ENCODE results near the gene SLC6A11.
A peak's percentile ranks its signal among the peaks of the same experiment; 100 is the strongest.

SLC6A11 gene

DNA sequence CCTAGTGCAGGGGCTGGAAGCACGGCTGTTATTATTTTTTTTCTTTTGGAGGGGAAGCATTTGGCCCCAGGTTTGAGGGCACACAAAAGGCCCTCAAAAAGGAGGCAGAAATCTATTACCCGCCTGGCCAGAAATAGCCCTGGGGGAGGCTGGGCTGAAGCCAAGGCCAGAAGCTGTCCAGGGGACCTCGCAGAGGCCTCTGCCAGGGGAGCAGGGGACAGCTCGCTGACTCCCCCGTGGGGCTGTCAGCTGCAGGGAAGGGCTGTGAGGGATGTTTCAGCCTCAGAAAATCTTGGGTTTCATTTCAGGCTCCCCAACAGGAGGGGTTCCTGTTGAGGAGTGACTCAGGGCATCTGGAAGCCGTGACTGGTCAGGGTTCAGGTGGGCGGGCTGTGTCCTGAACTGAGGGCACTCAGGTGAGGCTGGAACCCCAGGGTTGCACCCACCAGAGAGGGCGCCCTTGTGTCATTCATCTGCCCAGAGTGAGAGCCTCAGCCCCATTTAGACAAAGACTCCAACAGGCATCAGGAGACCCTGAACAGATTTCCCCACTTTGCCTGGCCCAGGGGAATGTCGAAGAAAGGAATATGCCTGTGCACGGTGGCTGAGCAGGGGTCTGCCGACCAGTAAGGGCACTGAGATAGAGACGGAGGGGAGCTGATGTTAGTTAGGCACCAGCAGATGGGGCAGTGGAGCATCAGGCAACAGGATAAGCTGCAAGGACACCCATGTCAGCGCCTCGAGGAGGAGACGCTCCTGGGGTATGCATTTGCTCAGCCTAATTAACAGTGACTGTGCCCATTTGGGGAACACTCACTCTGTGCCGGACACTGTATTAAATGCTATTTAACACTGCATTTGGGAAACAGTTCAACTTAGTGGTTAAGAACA lies 43.5 kb upstream of the SLC6A11 start:
- DNase-seq (ENCODE audit: low read depth, low spot score), result no peak
- TF ChIP-seq, protein P1, sequence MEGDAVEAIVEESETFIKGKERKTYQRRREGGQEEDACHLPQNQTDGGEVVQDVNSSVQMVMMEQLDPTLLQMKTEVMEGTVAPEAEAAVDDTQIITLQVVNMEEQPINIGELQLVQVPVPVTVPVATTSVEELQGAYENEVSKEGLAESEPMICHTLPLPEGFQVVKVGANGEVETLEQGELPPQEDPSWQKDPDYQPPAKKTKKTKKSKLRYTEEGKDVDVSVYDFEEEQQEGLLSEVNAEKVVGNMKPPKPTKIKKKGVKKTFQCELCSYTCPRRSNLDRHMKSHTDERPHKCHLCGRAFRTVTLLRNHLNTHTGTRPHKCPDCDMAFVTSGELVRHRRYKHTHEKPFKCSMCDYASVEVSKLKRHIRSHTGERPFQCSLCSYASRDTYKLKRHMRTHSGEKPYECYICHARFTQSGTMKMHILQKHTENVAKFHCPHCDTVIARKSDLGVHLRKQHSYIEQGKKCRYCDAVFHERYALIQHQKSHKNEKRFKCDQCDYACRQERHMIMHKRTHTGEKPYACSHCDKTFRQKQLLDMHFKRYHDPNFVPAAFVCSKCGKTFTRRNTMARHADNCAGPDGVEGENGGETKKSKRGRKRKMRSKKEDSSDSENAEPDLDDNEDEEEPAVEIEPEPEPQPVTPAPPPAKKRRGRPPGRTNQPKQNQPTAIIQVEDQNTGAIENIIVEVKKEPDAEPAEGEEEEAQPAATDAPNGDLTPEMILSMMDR (IDR thresholded peaks at IDR 0.05; ENCODE audit: low read depth, low read length), result peak; percentile 17
- in situ Hi-C loops (cut with HindIII; ENCODE audit: low sequenced_read_pairs), result no loop called here
- H3K4me3 ChIP-seq (ENCODE audit: low read depth, low read length), result no peak overlapping the region

DNA sequence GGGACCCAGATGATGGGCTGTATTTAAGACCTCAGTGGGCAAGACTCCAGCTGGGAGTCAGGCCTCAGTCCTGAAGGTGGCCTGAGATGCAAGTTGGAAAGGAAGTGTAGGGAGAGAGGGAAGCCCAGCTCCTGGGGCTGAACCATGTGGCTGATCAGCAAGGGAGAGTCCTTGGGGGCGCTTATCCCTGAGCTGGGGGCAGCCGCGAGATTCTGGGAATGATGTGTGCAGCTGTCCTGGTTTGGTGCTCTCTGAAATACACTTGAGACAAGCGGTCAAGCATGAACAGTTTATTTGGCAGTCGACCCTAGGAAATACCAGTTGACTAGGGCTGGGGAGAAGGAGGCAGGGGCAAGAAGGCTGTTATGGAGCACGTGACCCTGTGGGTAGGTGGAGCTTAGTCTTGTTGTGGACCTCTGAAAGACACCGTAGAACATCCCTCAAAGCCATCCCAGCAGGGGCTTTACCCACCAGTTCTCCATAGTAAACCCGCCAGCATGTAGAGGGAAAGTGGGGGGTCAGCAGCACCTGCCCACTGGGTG lies 41.8 kb upstream of the SLC6A11 start:
- no peak for DNase-seq (ENCODE audit: low read depth, low spot score)
- no peak overlapping the region for H3K4me3 ChIP-seq (ENCODE audit: low read depth, low read length)
- in situ Hi-C loops (cut with HindIII; ENCODE audit: low sequenced_read_pairs), result no loop called here
- TF ChIP-seq, protein P1 (IDR thresholded peaks at IDR 0.05; ENCODE audit: low read depth, low read length), result no peak

DNA sequence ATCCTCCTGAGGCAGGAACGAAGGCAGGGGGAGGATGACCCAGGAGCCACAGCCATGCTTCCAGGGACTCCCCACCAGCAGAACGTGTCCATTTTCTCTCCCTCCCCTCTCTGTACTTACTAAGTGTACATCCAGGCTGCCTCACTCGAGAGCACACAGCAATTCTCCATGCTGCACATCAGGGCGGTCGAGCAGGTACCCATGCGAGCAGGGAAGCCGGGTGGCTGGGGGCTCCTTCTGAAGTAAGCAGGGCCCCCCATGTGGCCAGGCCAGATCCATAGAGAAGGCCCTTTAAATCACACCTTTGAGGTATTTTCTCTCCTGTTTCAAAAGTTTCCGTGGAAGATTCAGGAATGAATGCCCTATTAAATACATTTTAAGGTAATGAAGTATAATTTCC lies 41.2 kb upstream of the SLC6A11 start:
- TF ChIP-seq, protein P1 (IDR thresholded peaks at IDR 0.05; ENCODE audit: low read depth, low read length), result no peak
- in situ Hi-C loops (cut with HindIII; ENCODE audit: low sequenced_read_pairs), result no loop called here
- no peak for DNase-seq (ENCODE audit: low read depth, low spot score)
- no peak overlapping the region for H3K4me3 ChIP-seq (ENCODE audit: low read depth, low read length)

DNA sequence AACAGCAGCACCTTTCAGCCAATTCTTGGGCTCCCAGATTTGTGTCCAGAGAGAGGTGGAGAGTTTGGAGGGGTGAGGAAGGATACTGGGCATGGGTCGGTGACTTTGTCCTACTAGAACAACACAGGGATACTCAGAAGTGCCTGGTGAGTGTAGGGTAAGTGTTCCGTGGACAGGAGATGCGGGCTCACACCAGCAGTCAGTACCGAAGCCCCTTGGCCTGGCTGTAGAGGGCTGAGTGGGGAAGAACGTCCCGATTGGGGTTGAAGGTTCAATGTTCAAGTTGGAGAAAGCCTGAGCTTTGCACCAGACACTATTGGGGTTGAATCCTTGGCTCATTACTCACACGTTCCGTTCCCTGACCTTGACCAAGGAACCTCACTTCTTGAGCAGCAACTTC lies 40.8 kb upstream of the SLC6A11 start:
- no peak overlapping the region for H3K4me3 ChIP-seq (ENCODE audit: low read depth, low read length)
- DNase-seq (ENCODE audit: low read depth, low spot score), result no peak
- in situ Hi-C loops (cut with HindIII; ENCODE audit: low sequenced_read_pairs), result no loop called here
- TF ChIP-seq, protein P1 (IDR thresholded peaks at IDR 0.05; ENCODE audit: low read depth, low read length), result no peak

DNA sequence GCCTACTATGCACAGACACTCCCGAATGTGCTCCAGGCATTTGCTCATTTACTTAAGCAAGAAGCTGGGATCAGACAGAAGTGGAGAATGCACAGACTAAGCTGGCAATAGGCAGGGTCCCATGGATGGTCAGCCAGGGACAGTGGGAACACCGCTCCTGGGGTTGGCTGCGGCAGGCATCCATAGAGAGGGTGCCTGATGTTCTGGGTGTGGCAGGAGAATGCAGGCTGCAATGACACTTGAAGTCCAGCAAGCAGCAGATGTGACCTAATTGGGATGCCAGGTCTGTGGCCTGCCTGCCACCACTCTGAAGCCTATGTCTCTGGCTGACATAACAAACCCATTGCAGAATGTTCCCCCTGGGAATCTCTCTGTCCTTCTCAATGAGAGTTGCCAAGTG lies 40.2 kb upstream of the SLC6A11 start:
- DNase-seq (ENCODE audit: low read depth, low spot score), result no peak
- in situ Hi-C loops (cut with HindIII; ENCODE audit: low sequenced_read_pairs), result no loop called here
- no peak overlapping the region for H3K4me3 ChIP-seq (ENCODE audit: low read depth, low read length)
- TF ChIP-seq, protein P1 (IDR thresholded peaks at IDR 0.05; ENCODE audit: low read depth, low read length), result no peak

DNA sequence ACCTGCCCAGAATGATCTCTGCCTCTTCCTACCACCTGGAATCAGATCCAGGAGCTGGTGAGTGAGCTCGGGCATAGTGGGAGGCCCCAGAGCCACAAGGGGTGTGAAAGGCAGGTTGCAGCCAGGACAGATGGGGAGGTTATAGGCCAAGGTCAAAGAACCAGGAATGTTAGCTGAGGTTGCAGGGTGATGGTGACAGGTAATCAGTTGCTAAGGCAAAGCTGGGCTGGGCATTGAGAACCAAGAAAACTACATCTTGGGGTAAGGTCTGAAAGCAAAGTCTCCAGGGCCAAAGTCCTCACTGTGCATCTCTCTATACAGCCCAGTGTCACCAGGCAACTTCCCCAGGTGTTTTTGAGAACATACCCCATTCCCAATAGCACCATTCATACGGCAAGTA lies 38.4 kb upstream of the SLC6A11 start:
- no peak for DNase-seq (ENCODE audit: low read depth, low spot score)
- in situ Hi-C loops (cut with HindIII; ENCODE audit: low sequenced_read_pairs), result no loop called here
- TF ChIP-seq, protein P1 (IDR thresholded peaks at IDR 0.05; ENCODE audit: low read depth, low read length), result no peak
- H3K4me3 ChIP-seq (ENCODE audit: low read depth, low read length), result no peak overlapping the region

All from astrocyte of the spinal cord (primary cell).